Inferior parietal cortex (tissue), 1 donor: Measurements from ENCODE around the gene XYLB.
"Not testable (repeated sequence)": the region's sequence is repeated elsewhere in the genome, so short reads cannot be mapped to it uniquely, and the experiment has no call there.

ENCODE experiments used
- DNase-seq: peaks from one replicate; pipeline ENCODE4 v3.0.0-alpha.2; 2016; ENCODE audit errors: extremely low spot score

The XYLB gene

DNA sequence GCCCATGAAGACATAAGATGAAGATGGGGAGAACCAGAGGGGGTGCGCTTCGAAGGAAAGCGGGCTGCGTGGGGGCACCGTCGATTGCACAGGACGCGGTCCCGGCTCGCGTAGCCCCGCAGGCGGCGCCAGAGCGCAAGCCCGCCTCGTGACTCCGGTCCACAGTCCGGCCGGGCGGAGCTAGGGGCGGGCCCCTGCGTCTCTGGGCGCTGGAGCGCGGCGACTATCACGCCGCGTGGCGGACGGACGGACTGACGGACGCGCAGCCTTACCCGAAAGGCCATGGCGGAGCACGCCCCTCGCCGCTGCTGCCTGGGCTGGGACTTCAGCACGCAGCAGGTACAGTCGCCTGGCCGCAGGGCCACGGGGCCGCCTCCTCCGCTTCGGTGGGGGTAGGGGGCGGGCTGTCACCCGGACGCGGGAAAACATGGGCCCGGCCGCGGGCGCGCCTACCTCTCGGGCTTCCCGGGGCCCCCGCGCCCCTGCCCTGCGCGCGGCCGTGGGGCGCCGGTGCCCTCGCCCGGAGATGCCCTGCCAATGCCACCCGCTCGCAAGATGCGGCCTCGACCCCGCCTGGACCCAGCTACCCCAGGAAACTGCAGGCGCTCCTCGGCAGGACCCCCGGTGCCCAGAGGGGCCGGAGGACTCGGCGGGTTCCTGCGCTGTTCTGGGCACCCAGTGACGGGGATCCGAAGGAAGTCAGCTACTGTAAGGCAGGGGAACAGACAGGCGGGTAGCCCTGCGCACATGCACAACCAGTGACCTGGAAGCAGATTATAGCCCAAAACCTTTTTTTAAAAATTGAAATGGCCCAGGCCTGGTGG lies at the start of gene XYLB:
Gene XYLB, plus strand, starts transcription at position 199 of the 824 bp plus-strand sequence. Its CDS starts 84 bp downstream, at position 283.
- peak; percentile 86 for DNase-seq

GRCh38 chr3:38297053-38297452 lies 49.5 kb upstream of the XYLB start:
- DNase-seq, result not testable (repeated sequence)

- no peak for DNase-seq
These were observed 49.0 kb upstream of the XYLB start for GRCh38 chr3:38297537-38297936.

- DNase-seq, result peak; percentile 2
These were observed 48.5 kb upstream of the XYLB start for GRCh38 chr3:38297947-38298711.

GRCh38 chr3:38306941-38307340 lies 39.6 kb upstream of the XYLB start:
- DNase-seq, result no peak

DNA sequence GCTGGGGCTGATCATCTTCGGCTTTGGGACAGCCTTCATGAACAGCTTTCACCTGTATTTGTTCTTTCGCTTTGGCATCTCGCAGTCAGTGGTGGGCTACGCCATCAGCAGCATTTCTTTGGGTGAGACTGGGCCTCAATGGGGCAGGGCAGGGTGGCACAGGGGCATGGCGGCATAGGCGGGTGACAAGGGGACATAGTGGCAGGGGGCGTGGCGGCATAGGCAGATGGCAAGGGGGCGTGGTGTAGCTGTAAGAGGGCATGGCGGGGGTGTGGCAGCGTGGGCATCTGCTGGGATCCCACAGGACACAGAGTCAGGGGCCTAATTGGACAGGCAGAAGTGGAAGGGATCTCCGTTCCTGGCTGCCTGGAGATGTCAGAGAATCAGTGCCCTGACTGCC lies 39.0 kb upstream of the XYLB start:
- no peak for DNase-seq

DNA sequence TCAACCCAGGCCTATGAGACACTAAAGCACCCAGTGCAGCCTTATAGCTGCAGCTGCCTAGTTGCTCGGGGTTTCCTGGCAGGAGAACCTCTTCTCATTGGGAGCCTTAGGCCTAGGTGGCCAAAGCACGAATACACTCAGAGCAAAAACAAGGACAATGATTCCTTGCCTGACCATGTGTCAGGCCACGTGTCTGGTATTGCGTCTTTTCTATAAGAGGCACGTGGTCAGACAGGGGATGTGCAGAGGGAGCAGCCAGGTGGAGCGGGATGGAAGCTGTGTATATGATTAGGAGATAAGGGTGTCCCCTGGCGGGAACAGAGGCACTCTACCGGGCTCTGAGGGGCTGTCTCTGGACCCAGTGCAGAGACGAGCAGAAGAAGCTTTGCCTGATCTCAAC lies 38.1 kb upstream of the XYLB start:
- no peak for DNase-seq

DNA sequence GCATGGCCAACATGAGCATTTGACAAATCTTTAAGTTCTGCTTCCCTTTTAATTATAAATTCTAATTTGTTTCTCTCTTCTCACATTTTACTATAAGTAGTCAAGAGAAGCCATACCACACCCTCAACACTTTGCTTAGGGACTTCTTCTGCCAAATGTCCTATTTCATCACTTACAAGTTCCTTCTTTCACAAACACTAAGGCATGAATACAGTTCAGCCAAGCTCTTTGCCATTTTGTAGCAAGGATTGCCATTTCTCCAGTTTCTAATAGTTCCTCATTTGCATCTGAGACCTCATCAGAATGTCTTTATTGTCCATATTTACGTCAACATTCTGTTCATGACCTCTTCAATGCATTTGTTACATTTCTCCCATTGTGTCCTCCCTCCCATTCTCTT lies 35.1 kb upstream of the XYLB start:
- no peak for DNase-seq

- no peak for DNase-seq
These were observed 34.6 kb upstream of the XYLB start for GRCh38 chr3:38311941-38312340.

DNA sequence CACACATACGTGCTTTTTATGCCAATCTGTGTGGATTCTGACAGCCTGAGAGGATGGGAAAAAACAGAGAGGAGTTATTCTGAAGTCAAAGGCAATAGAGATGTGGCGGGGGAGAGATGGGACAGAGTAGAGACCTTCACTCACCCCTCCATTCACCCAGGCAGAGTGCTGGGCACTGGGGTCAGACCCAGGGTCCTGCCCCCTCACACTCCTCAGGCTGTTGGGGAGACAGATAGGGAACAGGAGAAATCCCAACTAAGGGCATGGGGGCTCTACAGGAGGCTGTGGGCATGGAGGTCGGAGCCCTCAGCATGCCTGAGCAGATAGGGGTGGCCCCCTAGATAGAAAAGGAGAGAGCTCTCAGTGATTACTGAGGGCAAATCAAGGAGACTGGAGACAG lies 34.2 kb upstream of the XYLB start:
- DNase-seq, result no peak

GRCh38 chr3:38313263-38313662 lies 33.3 kb upstream of the XYLB start:
- no peak for DNase-seq

DNA sequence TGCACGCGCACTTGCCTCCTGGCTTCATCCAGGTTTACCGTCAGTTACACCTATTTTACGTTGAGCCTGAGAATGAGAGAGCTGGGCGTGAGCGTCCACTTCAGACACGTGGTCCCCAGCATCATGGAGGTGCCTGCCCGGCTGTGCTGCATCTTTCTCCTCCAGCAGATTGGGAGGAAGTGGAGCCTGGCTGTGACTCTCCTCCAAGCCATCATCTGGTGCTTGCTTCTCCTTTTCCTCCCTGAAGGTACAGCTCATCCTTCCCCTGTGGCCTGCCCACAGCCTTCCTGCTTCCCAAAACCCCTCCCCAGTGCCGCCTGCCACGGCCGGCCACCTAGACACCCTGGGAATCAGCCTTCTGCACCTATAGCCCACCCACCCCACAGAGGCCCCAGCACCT lies 32.9 kb upstream of the XYLB start:
- DNase-seq, result no peak

- no peak for DNase-seq
These were observed 32.3 kb upstream of the XYLB start for GRCh38 chr3:38314112-38314763.

GRCh38 chr3:38314764-38315487 lies 31.7 kb upstream of the XYLB start:
- no peak for DNase-seq

DNA sequence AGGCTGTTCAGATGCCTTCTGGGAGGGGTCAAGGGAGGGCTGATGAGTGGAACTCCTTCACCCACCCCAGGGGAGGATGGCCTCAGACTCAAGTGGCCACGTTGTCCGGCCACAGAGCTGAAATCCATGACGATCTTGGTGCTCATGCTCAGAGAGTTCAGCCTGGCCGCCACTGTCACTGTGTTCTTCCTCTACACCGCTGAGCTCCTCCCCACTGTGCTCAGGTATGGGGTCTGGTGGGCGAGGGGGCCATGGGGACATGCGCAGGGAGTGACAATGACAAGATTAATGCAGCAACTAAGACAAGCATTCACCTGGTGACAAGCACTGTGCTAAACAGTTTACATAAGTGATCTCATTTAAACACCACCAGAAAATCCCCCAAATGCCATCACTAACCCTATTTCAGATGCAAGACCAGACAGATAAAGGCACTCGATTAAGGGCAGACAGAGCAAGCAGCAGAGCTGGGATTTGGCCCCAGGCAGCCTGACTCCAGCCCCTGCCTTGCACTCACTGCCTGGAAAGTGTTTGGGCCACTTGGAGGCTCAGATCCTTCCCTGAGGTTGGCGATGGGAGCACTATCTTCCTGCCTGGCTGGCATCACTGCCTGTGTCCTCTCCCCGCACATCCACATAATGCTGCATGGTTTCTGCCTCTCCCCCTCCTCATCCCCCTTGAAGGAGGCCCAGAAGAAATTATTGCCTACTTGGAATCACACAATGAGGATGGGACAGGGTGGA lies 30.9 kb upstream of the XYLB start:
- no peak for DNase-seq

- no peak for DNase-seq
These were observed 30.0 kb upstream of the XYLB start for GRCh38 chr3:38316356-38317191.

DNA sequence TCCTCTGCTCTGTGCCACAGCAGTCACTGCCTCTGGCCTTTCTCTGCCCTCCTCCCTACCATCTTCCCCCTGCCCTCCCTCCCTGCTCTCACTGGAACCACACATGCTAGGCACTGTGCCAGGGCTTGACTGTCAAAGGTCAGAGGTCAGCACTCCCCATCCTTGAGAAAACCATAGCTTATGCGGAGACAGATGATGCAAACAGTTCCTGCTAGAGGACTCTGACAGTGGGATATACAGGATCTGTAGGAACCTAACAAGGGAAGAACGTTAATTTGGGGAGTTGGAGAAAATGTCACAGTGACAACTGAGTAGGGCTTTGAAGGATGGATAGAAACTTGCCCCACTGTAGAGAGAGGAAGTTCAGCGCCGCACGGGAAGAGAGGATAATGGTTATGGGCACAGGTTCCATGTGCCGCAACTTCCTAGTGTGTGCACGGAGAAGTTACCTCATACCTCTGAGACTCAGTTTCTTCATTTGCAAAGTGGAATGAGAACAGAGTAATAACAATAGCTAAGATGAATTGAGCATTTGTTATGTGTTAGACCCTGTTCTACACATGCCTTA lies 29.3 kb upstream of the XYLB start:
- no peak for DNase-seq

- DNase-seq, result no peak
These were observed 27.6 kb upstream of the XYLB start for GRCh38 chr3:38318766-38319671.

DNA sequence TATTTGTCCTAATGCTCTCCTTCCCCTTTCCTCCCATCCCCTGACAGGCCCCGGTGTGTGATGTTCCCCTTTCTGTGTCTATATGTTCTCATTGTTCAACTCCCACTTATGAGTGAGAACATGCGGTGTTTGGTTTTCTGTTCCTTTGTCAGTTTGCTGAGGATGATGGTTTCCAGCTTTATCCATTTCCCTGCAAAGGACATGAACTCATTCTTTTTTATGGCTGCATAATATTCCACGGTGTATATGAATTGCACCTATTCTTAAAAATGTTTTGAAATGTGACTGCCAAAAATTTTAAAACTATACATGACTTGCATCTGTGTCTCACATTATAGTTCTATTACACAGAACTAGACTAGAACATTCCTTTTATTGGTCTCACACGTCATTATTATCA lies 25.9 kb upstream of the XYLB start:
- not testable (repeated sequence) for DNase-seq
